Activated T-helper 17 cell treated with anti-CD3 and anti-CD28 coated beads, Interleukin-2, amount 50 U/mL, for 72 hours (primary cell): ENCODE measurements around the gene OR1K1. TPM values are rescaled to one million over a fixed set of nuclear protein-coding genes. Genes with fewer than 3 reads are reported as not detected.
A peak's percentile ranks its signal among the peaks of the same experiment; 100 is the strongest.

Experiments
- ATAC-seq: fragments of 150-1000 bp; cut with Tn5 transposase; replicated peaks from 2 replicates; pipeline ENCODE4 v1.10.0; 2021; ENCODE audit warnings: mild to moderate bottlenecking, moderate library complexity
- H3K27ac Mint-ChIP-seq: one replicate; pipeline ENCODE4 v1.8.0; 2022; ENCODE audit warnings: mixed read lengths
- H3K27me3 Mint-ChIP-seq: one replicate; pipeline ENCODE4 v1.8.0; 2022; ENCODE audit warnings: mixed read lengths
- H3K36me3 Mint-ChIP-seq: one replicate; pipeline ENCODE4 v1.8.0; 2022; ENCODE audit warnings: low read depth, mild to moderate bottlenecking, mixed read lengths
- H3K4me1 Mint-ChIP-seq: one replicate; pipeline ENCODE4 v1.8.0; 2022; ENCODE audit warnings: mixed read lengths
- H3K4me3 Mint-ChIP-seq: one replicate; pipeline ENCODE4 v1.8.0; 2022; ENCODE audit warnings: mild to moderate bottlenecking, mixed read lengths
- H3K9me3 Mint-ChIP-seq: one replicate; pipeline ENCODE4 v1.8.0; 2022; ENCODE audit warnings: mixed read lengths
- total RNA-seq, 2 donors: library from RNA; stranded (reverse); gene quantifications; one replicate each; pipeline ENCODE4 v1.2.3, GENCODE V29; 2022

The OR1K1 gene, protein sequence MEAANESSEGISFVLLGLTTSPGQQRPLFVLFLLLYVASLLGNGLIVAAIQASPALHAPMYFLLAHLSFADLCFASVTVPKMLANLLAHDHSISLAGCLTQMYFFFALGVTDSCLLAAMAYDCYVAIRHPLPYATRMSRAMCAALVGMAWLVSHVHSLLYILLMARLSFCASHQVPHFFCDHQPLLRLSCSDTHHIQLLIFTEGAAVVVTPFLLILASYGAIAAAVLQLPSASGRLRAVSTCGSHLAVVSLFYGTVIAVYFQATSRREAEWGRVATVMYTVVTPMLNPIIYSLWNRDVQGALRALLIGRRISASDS
- total RNA-seq = not detected

DNA sequence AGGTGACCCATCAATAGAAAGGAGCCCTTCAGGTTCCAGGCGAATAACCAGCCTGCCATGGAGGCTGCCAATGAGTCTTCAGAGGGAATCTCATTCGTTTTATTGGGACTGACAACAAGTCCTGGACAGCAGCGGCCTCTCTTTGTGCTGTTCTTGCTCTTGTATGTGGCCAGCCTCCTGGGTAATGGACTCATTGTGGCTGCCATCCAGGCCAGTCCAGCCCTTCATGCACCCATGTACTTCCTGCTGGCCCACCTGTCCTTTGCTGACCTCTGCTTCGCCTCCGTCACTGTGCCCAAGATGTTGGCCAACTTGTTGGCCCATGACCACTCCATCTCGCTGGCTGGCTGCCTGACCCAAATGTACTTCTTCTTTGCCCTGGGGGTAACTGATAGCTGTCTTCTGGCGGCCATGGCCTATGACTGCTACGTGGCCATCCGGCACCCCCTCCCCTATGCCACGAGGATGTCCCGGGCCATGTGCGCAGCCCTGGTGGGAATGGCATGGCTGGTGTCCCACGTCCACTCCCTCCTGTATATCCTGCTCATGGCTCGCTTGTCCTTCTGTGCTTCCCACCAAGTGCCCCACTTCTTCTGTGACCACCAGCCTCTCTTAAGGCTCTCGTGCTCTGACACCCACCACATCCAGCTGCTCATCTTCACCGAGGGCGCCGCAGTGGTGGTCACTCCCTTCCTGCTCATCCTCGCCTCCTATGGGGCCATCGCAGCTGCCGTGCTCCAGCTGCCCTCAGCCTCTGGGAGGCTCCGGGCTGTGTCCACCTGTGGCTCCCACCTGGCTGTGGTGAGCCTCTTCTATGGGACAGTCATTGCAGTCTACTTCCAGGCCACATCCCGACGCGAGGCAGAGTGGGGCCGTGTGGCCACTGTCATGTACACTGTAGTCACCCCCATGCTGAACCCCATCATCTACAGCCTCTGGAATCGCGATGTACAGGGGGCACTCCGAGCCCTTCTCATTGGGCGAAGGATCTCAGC lies at the start of gene OR1K1:
TSS of gene OR1K1 (plus strand) at position 58 of the 995 bp plus-strand sequence. CDS start at position 58, 0 bp downstream.
- no peak within 1 kb of the TSS for H3K4me3 Mint-ChIP-seq
- no peaks in the 10 kb centered on the region for H3K9me3 Mint-ChIP-seq
- H3K4me1 Mint-ChIP-seq = peaks cover 1% of the 10 kb centered on the region
- no peak for ATAC-seq
- no peak within 1 kb of the TSS for H3K27ac Mint-ChIP-seq
- H3K36me3 Mint-ChIP-seq = no peaks in the 10 kb centered on the region
- no peaks in the 10 kb centered on the region for H3K27me3 Mint-ChIP-seq

DNA sequence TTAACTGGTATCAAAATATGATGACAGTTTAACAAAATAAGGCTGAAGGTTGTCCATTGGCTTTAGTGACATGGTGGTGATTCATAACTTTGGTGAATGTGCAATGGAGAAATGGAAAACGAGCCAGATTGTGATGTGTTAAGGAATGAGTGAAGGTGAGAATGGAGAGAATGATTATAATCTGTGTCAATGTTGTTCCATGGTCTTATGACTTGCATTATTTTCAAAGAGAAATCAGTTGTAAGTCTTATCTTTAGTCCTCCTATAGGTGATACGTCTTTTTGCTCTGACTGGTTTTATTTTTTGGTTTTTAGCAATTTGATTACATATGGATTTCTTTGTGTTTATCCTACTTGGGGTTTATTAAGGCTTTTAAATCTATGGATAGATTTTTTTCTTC lies 45.1 kb upstream of the OR1K1 start:
- Mint-ChIP-seq H3K36me3 (no peaks in the 10 kb centered on the region), H3K4me3 (no peak overlapping the region), H3K27ac (no peak overlapping the region), H3K27me3 (peaks cover 7% of the 10 kb centered on the region), H3K9me3 (peaks cover 21% of the 10 kb centered on the region), H3K4me1 (no peaks in the 10 kb centered on the region)
- peak; percentile 18 for ATAC-seq

DNA sequence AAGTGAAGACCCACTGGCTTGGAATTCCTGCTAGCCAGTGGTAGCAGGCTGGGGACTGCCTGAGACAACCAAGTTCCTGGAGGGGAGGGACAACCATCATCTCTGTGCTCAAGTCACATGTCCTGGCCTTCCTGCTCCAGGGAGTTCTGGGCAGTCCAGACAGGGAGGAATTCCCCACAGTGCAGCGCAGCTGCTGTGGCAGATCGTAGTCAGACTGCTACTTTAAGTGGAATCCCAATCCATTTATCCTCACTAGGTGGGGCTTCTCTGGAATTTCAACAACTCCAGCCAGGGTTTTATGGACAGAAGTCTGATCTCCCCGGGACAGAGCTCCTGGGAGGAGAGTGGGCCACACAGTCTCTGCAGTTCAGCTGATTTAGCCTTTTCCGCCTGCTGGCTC lies 32.1 kb upstream of the OR1K1 start:
- Mint-ChIP-seq H3K36me3 (no peaks in the 10 kb centered on the region), H3K27me3 (peaks cover 12% of the 10 kb centered on the region), H3K4me1 (no peaks in the 10 kb centered on the region), H3K4me3 (no peak overlapping the region), H3K9me3 (peaks cover 28% of the 10 kb centered on the region), H3K27ac (no peak overlapping the region)
- no peak for ATAC-seq

DNA sequence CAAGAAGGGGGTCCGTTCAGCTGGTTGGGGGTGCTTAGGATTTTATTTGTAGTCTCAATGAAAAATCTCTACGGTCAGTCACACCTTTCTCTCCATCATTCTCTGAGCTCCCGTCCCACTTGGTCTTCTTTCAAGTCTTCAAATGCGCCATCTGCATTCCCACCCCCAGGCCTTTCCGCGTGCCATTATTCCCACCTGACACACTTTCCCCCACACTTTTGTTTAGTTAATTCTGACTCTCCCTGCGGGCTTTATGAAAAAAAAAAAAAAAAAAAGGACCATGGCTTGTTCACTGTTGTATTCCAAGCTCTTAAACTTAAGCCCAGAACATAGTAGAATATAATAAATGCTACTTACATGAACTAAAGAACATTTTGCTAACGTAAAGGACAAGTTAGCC lies 22.9 kb upstream of the OR1K1 start:
- Mint-ChIP-seq H3K4me3 (no peak overlapping the region), H3K27me3 (peaks cover 3% of the 10 kb centered on the region), H3K4me1 (no peaks in the 10 kb centered on the region), H3K36me3 (no peaks in the 10 kb centered on the region), H3K9me3 (peaks cover 10% of the 10 kb centered on the region), H3K27ac (no peak overlapping the region)
- no peak for ATAC-seq

DNA sequence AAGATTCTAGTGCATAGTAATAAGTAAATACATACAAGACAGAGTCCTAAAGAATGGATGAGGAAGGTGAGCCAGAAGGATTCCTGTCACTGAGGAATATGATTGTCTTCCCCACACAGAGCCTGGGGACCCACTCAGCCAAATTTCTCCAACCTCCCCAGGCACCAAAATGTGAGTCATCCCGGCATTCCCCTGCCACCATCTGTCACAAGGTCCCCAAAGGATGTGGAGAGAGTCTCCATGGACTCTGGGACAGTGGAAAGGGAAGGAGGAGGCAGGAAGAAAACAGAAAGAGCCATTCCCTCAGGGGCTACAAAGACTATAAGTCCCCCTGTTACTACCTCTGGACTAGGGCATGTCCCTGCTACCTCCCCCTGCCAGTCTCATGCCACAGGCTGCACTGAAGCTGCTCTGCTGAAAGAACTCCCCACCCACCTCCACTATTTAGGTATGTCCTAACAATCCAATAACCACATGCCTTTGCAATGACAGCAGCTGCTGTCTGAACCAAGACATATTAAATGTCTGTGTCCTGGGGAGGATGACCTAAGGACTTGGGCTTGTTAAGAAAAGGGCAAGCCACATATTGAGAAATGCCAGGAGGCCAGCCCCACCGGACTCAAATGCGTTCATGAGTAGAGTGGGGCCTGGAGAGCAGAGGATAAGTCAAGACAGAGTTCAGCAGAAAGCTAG lies 21.8 kb upstream of the OR1K1 start:
- no peaks in the 10 kb centered on the region for H3K27me3 Mint-ChIP-seq
- H3K27ac Mint-ChIP-seq = no peak overlapping the region
- no peaks in the 10 kb centered on the region for H3K4me1 Mint-ChIP-seq
- no peak for ATAC-seq
- peaks cover 1% of the 10 kb centered on the region for H3K9me3 Mint-ChIP-seq
- H3K4me3 Mint-ChIP-seq = no peak overlapping the region
- no peaks in the 10 kb centered on the region for H3K36me3 Mint-ChIP-seq

DNA sequence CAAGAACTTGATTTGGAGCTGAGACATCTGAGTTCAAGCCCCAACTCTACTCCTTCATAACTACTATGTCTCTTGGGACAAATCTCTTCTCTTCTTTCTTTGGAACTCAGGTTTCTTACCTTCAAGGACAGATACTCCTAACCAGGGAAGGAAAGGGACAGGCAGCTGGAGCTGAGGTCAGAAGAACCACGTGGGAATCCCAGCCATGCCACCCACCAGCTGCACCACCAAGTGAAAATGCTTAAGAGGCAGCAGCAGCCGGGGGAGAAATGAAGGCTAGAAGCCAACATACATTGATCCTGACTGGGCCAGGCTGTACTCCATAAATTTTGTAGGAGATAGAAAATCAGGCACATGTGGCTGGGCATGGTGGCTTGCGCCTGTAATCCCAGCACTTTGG lies 20.7 kb upstream of the OR1K1 start:
- no peaks in the 10 kb centered on the region for H3K4me1 Mint-ChIP-seq
- no peak overlapping the region for H3K27ac Mint-ChIP-seq
- ATAC-seq = no peak
- no peak overlapping the region for H3K4me3 Mint-ChIP-seq
- no peaks in the 10 kb centered on the region for H3K27me3 Mint-ChIP-seq
- H3K36me3 Mint-ChIP-seq = no peaks in the 10 kb centered on the region
- H3K9me3 Mint-ChIP-seq = no peaks in the 10 kb centered on the region

DNA sequence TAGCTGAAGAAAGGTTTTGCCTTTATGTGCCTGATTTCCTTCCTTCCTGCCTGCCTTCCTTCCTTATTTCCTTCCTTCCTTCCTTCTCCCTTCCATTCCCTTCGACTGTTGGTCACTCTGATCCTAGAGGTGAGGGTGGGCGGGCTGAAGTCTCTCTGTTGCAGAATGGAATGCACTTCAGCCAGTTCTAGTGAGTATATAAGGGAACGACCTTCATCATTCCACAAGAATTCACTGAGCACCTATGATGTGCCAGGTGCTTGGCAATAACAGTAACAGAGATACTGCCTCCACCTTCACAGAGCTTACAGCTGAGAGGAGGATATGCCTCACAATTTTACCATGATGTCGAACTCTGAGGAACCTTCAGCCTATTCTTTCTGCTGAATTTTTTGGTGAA lies 19.9 kb upstream of the OR1K1 start:
- Mint-ChIP-seq H3K27me3 (no peaks in the 10 kb centered on the region), H3K4me1 (no peaks in the 10 kb centered on the region), H3K9me3 (no peaks in the 10 kb centered on the region), H3K27ac (no peak overlapping the region), H3K36me3 (no peaks in the 10 kb centered on the region), H3K4me3 (no peak overlapping the region)
- no peak for ATAC-seq

DNA sequence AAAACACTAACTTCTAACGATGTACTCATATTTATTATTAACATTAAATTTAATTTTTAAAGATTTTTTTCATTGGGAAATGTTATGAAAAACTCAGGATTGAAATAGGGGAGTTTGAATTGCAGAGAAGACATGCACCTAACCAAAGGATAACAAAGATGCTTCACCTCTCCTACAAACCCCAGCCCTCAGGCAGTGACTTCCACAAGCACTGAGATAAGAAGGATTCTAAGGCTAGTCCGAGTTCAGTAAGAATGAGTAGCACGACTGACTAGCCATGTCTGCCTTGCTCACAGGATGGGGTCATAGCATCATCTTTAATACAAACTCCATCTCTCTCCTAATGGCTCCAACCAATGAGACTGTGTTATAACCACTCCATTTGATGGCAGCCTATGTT lies 18.3 kb upstream of the OR1K1 start:
- H3K27ac Mint-ChIP-seq = no peak overlapping the region
- no peaks in the 10 kb centered on the region for H3K9me3 Mint-ChIP-seq
- H3K27me3 Mint-ChIP-seq = no peaks in the 10 kb centered on the region
- no peak overlapping the region for H3K4me3 Mint-ChIP-seq
- H3K36me3 Mint-ChIP-seq = no peaks in the 10 kb centered on the region
- no peak for ATAC-seq
- no peaks in the 10 kb centered on the region for H3K4me1 Mint-ChIP-seq

DNA sequence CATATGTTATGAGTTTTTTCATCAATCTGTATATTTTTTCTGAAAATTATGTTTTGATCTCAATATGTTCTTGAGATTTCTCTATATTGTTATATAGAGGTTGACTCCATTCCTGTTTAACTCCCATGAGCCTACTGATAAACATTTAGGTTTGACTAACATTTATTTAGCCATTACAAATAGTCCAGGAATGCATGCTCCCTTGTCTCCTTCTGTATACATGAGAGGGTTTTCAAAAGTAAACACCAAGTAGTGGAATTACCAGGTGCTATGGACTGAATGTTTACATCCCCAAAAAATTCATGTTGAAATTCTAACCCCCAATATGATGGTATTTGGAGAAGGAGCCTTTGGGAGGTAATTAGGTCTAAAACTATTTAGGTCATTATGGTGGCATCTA lies 14.7 kb upstream of the OR1K1 start:
- Mint-ChIP-seq H3K4me1 (no peaks in the 10 kb centered on the region), H3K9me3 (no peaks in the 10 kb centered on the region), H3K27ac (no peak overlapping the region), H3K4me3 (no peak overlapping the region), H3K36me3 (no peaks in the 10 kb centered on the region), H3K27me3 (no peaks in the 10 kb centered on the region)
- no peak for ATAC-seq

DNA sequence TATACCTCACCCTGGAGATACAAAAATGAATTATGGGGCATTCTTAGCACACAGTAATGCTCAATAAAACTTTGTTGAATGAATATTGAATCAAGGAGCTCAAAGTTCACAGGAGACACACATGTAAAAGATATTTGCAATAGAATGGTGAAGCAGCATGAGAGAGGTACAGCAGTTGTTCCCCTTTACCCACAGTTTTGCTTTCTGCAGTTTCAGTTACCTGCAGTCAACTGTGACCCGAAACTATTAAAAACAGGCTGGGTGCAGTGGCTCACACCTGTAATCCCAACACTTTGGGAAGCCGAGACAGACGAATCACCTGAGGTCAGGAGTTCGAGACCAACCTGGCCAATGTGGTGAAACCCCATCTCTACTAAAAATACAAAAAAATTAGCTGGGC lies 13.6 kb upstream of the OR1K1 start:
- H3K4me1 Mint-ChIP-seq = no peaks in the 10 kb centered on the region
- H3K4me3 Mint-ChIP-seq = no peak overlapping the region
- no peak overlapping the region for H3K27ac Mint-ChIP-seq
- no peaks in the 10 kb centered on the region for H3K27me3 Mint-ChIP-seq
- no peak for ATAC-seq
- H3K36me3 Mint-ChIP-seq = no peaks in the 10 kb centered on the region
- no peaks in the 10 kb centered on the region for H3K9me3 Mint-ChIP-seq

DNA sequence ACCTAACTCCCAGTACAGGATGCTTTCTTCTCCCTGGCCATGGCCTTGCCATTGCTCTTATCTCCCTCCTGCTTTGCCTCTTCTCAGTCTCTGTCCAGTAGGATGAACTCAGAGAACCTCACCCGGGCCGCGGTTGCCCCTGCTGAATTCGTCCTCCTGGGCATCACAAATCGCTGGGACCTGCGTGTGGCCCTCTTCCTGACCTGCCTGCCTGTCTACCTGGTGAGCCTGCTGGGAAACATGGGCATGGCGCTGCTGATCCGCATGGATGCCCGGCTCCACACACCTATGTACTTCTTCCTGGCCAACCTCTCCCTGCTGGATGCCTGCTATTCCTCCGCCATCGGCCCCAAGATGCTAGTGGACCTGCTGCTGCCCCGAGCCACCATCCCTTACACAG lies 11.1 kb upstream of the OR1K1 start, which contains the start of gene OR5C1:
TSS of gene OR5C1 (plus strand) at position 103 of the 400 bp plus-strand sequence. CDS start at position 103, 0 bp downstream.
- no peak within 1 kb of the TSS for H3K27ac Mint-ChIP-seq
- H3K9me3 Mint-ChIP-seq = no peaks in the 10 kb centered on the region
- no peaks in the 10 kb centered on the region for H3K4me1 Mint-ChIP-seq
- no peak for ATAC-seq
- H3K4me3 Mint-ChIP-seq = no peak within 1 kb of the TSS
- peaks cover under 1% of the 10 kb centered on the region for H3K27me3 Mint-ChIP-seq
- no peaks in the 10 kb centered on the region for H3K36me3 Mint-ChIP-seq

DNA sequence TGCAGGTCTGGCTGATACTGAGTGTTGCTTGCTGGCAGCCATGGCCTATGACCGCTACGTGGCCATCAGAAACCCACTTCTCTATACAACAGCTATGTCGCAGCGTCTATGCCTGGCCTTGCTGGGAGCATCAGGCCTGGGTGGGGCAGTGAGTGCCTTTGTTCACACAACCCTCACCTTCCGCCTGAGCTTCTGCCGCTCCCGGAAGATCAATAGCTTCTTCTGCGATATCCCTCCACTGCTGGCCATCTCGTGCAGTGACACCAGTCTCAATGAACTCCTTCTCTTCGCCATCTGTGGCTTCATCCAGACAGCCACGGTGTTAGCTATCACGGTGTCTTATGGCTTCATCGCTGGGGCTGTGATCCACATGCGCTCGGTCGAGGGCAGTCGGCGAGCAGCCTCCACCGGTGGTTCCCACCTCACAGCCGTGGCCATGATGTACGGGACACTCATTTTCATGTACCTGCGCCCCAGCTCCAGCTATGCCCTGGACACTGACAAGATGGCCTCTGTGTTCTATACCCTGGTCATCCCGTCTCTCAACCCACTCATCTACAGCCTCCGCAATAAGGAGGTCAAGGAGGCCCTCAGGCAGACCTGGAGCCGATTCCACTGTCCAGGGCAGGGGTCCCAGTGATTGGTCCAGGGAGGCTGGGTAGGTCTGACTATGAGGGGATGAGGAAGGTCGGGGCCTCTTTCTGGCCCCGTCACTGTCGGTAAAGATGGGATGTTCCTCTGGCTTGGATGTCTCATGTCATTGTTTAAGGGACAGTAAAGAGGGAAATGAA lies 10.5 kb upstream of the OR1K1 start:
- Mint-ChIP-seq H3K27me3 (peaks cover 3% of the 10 kb centered on the region), H3K4me3 (no peak overlapping the region), H3K9me3 (no peaks in the 10 kb centered on the region), H3K27ac (no peak overlapping the region), H3K36me3 (no peaks in the 10 kb centered on the region), H3K4me1 (no peaks in the 10 kb centered on the region)
- no peak for ATAC-seq

DNA sequence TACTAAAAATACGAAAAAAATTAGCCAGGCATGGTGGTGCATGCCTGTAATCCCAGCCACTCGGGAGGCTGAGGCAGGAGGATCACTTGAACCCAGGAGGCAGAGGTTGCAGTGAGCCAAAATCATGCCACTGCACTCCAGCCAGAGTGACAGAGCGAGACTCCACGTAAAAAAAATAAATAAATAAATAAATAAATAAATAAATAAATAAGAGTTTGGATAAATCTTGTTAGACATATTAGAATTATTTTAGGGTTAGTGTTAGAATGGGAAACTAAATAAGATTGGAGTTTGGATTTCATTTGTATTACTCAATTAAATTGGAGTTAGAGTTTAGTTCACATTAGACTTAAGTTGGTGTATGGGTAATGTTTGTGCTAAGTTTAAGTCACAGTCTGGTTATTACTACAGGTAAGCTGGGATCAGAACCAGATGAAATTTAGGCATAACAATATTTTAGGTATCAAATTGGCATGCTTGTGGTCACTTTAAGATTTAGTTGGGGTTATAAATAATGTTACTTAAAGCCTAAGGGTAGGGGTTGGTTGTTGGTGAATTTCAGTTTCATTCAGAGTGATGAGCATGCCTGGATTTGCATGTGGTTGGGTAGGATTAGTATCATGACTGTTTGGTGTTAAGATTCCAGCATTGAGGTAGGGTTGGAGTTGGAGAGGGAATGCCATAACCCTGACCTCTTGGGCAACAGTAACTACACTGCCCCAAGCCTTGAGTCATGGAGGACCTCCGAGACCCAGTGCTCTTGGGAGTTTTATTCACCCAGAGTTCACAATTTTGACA lies 7.9 kb upstream of the OR1K1 start:
- H3K27ac Mint-ChIP-seq = no peak overlapping the region
- H3K9me3 Mint-ChIP-seq = no peaks in the 10 kb centered on the region
- no peak for ATAC-seq

More for the DNA sequence above, 7.9 kb upstream of the OR1K1 start:
- no peaks in the 10 kb centered on the region for H3K36me3 Mint-ChIP-seq
- peaks cover 3% of the 10 kb centered on the region for H3K27me3 Mint-ChIP-seq
- H3K4me3 Mint-ChIP-seq = no peak overlapping the region
- no peaks in the 10 kb centered on the region for H3K4me1 Mint-ChIP-seq
